Stimulated activated CD8-positive, alpha-beta memory T cell treated with anti-CD3 and anti-CD28 coated beads, Interleukin-15, amount 100 ng/mL, for 48 hours (primary cell): Measurements from ENCODE around the gene TBC1D12.
"Not testable (repeated sequence)": the region's sequence is repeated elsewhere in the genome, so short reads cannot be mapped to it uniquely, and the experiment has no call there.

Experiments
- DNase-seq, 2 donors: peaks; one replicate each; pipeline ENCODE4 v3.0.0-alpha.2; 2020; ENCODE audit warnings: low read depth in 2 of 2

Gene TBC1D12

DNA sequence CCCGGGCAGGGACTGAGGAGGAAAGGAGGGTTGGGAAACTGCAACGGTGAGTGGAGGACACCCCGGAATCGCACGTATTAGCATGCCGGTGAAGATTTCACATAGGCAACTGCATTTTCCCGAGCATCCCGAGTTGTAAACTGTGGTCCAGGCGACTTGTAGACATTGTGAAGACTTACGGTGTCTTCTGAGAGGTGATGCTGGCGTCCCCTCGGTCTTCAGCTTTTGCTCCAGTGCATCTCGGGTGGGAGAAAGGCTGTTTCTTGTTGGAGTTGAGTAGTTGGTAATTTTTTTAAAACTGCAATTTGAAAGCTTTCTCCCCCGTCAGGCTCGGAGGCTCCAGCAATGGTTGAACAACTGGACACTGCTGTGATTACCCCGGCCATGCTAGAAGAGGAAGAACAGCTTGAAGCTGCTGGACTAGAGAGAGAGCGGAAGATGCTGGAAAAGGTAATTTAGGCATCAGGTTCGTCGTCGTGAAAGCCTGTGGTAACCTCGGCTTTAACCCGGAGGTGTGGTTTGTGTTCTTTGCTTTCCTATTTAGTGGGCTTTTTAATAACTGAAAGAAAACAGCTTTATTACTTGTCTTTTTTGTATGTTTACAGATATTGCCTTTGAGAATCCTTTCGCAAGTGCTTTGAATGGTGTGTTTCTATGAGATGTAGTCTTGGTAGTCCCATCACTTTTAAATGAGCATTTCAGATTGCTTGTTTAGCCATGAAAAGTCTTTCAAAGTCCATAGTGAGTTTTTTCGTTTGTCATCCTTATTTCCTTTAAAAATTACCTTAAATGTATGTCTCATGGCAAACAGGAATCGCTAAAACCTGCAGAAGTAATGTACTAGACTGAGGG, 143.9 kb downstream of the TBC1D12 start:
- no peak for DNase-seq

DNA sequence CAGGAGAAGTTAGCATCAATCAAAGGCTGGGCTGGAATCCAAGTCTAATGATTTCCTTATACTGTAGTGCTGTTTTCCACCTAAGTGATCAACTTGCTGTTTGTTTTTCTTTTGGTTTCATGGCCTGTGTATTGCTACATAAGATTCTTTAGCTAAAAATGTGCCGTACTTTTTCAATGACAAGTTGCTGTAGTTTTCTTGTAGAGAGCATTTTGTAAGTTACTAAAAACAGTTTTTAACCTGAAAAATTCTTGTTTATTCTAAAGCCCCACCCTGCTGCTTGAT, 144.5 kb downstream of the TBC1D12 start:
- no peak for DNase-seq

DNA sequence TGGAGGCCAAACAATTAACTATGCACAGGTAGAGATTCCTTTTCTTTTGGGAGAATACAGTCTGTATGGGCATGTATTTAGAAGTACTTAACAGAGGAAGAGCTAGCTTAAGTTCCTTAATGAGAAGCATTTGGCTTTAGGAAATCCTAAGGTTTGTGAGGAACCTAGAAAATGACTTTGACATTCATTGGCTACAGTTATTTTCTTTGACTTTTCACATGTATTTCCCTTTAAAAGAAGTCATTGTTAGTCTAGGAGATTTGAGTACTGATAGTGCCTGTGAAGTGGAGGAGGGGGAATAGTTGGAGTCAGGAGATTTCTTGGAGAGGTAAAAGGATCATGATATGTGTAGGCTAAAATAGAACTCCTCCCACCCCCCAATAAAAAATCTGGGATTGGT, 146.9 kb downstream of the TBC1D12 start:
- DNase-seq: no peak

DNA sequence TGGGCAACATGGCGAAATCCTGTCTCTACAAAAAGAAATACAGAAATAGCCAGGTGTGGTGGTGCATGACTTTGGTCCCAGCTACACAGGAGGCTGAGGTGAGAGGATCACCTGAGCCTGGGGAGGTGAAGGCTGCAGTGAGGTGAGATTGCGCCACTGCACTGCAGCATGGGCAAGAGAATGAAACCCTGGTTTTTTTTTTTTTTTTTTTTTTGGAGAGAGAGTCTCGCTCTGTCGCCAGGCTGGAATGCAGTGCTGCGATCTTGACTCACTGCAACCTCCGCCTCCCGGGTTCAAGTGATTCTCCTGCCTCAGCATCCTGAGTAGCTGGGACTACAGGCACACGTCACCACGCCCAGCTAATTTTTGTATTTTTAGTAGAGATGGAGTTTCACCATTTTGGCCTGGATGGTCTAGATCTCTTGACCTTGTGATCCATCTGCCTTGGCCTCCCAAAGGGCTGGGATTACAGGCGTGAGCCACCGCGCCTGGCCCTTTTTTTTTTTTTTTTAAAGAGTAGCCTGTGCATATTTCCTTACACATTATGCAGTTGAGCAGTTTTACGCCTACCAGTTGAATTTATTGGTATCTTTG, 165.5 kb downstream of the TBC1D12 start:
- not testable (repeated sequence) for DNase-seq

- DNase-seq: no peak
These were observed 168.7 kb downstream of the TBC1D12 start for GRCh38 chr10:94571081-94571480.

DNA sequence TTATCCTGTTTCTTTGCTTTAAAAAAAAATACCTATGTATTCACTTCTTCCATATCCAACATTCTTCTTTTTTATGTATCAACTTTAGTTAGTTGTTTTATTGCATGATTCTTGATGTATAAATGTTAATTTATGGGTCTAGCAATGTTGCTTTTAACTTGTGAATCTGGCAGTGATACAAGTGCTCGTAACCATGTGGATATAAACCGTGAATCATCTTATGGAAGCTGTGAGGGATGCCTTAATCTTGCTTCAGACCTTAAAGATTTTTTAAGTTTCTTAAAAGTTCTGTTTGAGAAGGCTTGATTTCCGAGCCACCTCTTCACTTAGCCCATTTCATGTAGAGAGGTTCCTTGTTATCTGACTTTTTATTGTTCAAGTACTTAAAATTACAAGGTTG, 169.2 kb downstream of the TBC1D12 start:
- DNase-seq: no peak

GRCh38 chr10:94578790-94579189, 176.4 kb downstream of the TBC1D12 start:
- DNase-seq: no peak

GRCh38 chr10:94583124-94583523, 180.8 kb downstream of the TBC1D12 start:
- DNase-seq: no peak
